Astrocyte of the spinal cord (primary cell): ENCODE measurements around the gene ABCB10.
"Not testable (repeated sequence)": the region's sequence is repeated elsewhere in the genome, so short reads cannot be mapped to it uniquely, and the experiment has no call there.

Source experiments
- DNase-seq: peaks from one replicate; pipeline ENCODE4 v3.0.0; 2011; ENCODE audit warnings: low read depth, low spot score
- H3K4me3 ChIP-seq: 2 replicates; pipeline ENCODE4 v1.5.1; 2011; ENCODE audit warnings: low read depth, mild to moderate bottlenecking, low read length, moderate library complexity
- in situ Hi-C: cut with HindIII; loops from 2 replicates; pipeline ENCODE4 v1.10.0; 2017; ENCODE audit warnings: low sequenced_read_pairs
- TF ChIP-seq, protein P1 (sequence below): IDR thresholded peaks from 2 replicates; pipeline ENCODE4 v1.5.1; 2012; ENCODE audit warnings: low read depth, mild to moderate bottlenecking, low read length, inconsistent platforms

Gene ABCB10

DNA sequence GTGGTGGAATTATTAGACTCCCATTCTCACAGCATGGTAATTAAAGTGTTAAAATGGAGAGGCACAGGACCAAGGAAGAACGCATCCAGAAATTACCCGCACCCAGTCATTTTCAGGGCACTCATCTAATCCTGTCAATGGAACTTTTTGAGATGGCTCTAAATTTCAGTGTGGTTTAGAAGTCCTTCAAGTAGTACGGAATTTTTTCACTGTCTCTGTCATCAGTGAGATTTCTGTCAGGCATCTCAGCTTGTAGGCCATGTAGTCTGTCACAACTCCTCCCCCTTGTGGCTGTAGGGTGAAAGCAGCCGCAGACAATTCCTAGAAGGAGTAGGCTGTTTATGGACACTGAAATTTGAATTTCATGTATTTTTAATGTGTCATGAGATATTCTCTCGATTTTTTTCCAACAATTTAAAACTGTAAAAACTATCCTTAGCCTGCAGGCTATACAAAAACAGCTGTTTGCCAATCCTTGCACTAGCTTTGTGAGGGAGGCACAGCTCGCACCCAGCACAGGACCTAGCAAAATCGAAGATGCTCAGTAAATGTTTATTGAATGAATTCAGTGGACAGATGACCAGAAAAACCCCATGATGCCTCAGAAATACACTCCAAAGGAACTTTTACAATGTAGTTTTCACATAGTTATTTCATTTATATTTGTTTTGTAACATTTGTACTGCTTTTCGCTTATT lies 43.8 kb downstream of the ABCB10 start:
- in situ Hi-C loops, result no loop called here
- DNase-seq, result peak; percentile 67

DNA sequence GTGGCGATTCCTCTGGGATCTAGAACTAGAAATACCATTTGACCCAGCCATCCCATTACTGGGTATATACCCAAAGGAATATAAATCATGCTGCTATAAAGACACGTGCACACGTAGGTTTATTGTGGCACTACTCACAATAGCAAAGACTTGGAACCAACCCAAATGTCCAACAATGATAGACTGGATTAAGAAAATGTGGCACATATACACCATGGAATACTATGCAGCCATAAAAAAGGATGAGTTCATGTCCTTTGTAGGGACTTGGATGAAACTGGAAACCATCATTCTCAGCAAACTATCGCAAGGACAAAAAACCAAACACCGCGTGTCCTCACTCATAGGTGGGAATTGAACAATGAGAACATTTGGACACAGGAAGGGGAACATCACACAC lies 46.9 kb downstream of the ABCB10 start:
- H3K4me3 ChIP-seq, in situ Hi-C loops, DNase-seq: not testable (repeated sequence)

More for the DNA sequence above, 43.8 kb downstream of the ABCB10 start:
- TF ChIP-seq, protein P1, sequence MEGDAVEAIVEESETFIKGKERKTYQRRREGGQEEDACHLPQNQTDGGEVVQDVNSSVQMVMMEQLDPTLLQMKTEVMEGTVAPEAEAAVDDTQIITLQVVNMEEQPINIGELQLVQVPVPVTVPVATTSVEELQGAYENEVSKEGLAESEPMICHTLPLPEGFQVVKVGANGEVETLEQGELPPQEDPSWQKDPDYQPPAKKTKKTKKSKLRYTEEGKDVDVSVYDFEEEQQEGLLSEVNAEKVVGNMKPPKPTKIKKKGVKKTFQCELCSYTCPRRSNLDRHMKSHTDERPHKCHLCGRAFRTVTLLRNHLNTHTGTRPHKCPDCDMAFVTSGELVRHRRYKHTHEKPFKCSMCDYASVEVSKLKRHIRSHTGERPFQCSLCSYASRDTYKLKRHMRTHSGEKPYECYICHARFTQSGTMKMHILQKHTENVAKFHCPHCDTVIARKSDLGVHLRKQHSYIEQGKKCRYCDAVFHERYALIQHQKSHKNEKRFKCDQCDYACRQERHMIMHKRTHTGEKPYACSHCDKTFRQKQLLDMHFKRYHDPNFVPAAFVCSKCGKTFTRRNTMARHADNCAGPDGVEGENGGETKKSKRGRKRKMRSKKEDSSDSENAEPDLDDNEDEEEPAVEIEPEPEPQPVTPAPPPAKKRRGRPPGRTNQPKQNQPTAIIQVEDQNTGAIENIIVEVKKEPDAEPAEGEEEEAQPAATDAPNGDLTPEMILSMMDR, result peak; percentile 95
- H3K4me3 ChIP-seq, result no peak overlapping the region

DNA sequence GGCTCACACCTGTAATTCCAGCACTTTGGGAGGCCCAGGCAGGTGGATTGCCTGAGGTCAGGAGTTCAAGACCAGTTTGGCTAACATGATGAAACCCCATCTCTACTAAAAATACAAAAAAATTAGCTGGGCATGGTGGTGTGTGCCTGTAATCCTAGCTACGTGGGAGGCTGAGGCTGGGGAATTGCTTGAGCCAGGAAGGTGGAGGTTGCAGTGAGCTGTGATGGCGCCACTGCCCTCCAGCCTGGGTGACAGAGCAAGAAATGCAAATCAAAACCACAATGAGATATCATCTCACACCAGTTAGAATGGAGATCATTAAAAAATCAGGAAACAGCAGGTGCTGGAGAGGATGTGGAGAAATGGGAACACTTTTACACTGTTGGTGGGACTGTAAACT lies 47.3 kb downstream of the ABCB10 start:
- H3K4me3 ChIP-seq, in situ Hi-C loops, DNase-seq: not testable (repeated sequence)

DNA sequence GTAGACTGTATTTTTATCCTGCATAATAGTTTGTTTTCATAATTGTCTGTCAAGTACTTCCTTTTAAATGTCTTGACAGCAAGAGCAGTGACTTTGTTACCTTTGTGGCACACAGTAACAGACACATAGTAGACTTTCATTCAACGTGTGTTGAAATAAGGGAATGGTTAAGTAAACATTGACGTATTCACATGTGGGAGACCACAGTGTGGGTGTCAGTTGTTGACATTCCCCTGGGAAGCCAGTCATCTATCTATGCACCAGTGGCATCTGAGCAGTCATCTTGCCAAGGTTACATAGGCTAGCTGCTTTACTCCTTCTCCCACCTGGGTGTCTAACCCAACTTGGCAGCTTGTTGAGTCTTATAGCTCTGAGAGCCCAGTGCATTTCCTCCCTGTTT lies 48.9 kb downstream of the ABCB10 start:
- TF ChIP-seq, protein P1, result no peak
- DNase-seq, result peak; percentile 10
- no peak overlapping the region for H3K4me3 ChIP-seq
- in situ Hi-C loops, result no loop called here

DNA sequence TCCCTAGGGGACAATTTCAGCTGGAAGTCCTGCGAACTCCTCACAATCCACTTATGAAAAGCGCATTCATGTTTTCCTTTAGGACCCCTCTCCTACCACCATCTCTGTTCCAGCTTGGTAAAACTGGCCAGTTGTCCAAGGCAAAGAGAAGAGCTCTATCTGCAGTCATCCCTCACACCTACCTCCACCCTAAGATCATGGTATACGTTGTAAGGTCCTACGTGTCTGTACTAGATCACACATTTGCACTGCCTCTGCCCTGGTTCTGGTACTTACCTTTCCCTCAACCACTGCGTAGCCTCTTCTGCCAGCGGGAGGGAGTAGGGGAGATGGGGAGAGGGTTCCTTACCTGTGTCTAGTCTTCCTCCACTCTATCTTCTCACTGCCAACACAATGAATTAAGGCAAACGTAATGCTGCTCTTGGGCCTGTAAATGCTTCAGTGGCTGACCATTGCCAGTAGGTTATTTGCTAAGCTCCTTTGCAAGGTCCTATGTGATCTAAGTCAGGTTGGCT lies 49.6 kb downstream of the ABCB10 start:
- in situ Hi-C loops, result no loop called here
- DNase-seq, result no peak
- TF ChIP-seq, protein P1, result no peak
- peak overlapping the region; percentile 76 for H3K4me3 ChIP-seq

DNA sequence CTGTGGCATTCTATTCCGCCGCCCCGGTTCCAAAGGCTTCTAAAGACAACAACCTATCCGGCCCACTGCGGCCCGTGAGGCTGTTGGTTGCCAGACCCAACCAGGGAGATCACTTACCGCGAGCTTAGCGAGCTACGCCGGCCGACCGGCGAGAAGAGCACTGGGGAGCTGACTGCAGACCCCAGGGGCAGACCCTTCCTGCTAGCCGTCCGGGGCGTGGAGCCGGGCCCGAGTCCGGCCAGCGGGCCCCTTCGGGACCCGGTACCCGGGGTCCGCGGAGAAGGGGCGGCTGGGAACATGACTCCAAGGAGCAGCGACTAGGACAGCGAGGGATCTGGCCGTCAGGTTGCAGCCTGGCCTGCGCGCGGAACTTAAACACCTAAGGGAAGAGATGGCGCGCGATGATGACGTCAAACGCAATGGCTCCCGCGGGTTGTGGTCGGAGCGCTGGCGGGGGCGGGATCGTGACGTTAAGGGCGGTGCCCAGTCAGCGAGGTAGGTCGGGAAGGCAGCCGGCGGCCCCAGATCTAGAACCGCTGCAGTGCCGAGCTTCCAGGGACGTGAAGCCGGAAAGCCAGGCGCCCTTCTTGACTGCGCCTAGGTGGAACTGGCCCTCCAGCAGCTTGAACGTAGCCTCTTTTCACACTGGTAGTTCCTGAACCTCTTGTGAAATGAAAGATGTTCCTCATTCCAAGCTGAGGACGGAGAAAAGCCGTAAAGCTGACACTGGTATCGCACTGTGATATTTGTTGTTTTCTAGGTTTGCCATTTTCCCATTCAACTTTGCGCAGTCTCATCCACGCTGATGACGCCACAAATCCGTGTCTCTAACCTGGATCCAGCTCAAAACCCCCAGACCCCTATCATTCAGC lies 50.3 kb downstream of the ABCB10 start, which contains the start of gene NUP133:
TSS of gene NUP133 (minus strand) at position 391 of the 872 bp plus-strand sequence. CDS start at position 299, 92 bp downstream.
- in situ Hi-C loops, result no loop called here
- TF ChIP-seq, protein P1, result no peak
- peak within 1 kb of the TSS; percentile 76 for H3K4me3 ChIP-seq
- peak; percentile 99 for DNase-seq

DNA sequence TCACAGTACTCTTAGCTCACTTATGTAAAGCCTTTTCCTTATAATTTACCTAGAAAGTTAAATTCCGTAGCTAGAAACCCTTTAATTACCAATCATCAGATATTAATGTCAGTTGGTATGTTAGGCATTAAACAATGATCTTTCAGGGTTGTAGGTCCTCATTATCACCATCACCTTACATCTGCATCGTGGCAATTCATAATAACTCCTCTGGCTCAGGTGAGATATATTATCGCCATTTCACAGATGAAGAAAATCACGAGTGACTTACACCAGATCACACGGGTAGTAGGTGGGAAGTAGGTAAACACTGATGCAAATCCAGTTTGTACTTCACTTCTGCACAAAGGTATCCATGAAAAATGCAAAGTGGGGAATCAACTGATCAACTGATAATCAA lies 51.0 kb downstream of the ABCB10 start:
- peak overlapping the region; percentile 76 for H3K4me3 ChIP-seq
- TF ChIP-seq, protein P1, result no peak
- no peak for DNase-seq
- in situ Hi-C loops, result no loop called here
